CD4-positive, alpha-beta T cell (primary cell): ENCODE results near the gene TTC28. TPM values are rescaled to one million over a fixed set of nuclear protein-coding genes. Genes with fewer than 3 reads are reported as not detected.

Experiments
- ATAC-seq: fragments of 200-7000 bp; cut with Tn5 transposase; one replicate; pipeline ENCODE4 v1.10.0; 2022; ENCODE audit warnings: mild to moderate bottlenecking; ENCODE audit not compliant: poor library complexity
- CTCF ChIA-PET: fragments of 350-600 bp; sonication (Branson Sonifier 250); formaldehyde crosslinking; loops from one replicate; lab custom pipeline; 2021; ENCODE audit warnings: antibody characterized with exemption, inconsistent platforms; lab: Charles Lee
- POLR2A ChIA-PET: fragments of 350-600 bp; sonication (Branson Sonifier 250); formaldehyde crosslinking; loops from one replicate; lab custom pipeline; 2021; ENCODE audit warnings: antibody characterized with exemption, inconsistent platforms; lab: Charles Lee
- DNase-seq, 14 experiments: peaks; one replicate each; pipeline ENCODE4 v3.0.0-alpha.2; 2013 to 2020; ENCODE audit warnings: mixed read lengths in 2 of 14
- H3K27ac ChIP-seq, 2 donors: one replicate each; pipeline versions ENCODE4 v1.5.1 to v1.7.0; 2013; ENCODE audit warnings: low read length in 2 of 2, low read depth in 1 of 2, mild to moderate bottlenecking in 1 of 2
- H3K27me3 ChIP-seq, 2 experiments: 1 replicate in 1 of 2; 2 replicates in 1 of 2; pipeline versions ENCODE4 v1.6.1 to v1.7.0; 2013; ENCODE audit warnings: low read length in 2 of 2, control low read depth in 1 of 2, mild to moderate bottlenecking in 1 of 2, moderate library complexity in 1 of 2; ENCODE audit not compliant: insufficient read depth in 2 of 2, control insufficient read depth in 1 of 2
- H3K36me3 ChIP-seq: one replicate; pipeline ENCODE4 v1.6.1; 2013; ENCODE audit warnings: low read length, control low read depth; ENCODE audit not compliant: insufficient read depth
- H3K4me1 ChIP-seq: one replicate; pipeline ENCODE4 v1.6.1; 2013; ENCODE audit warnings: low read length, control low read depth; ENCODE audit not compliant: insufficient read depth
- H3K4me3 ChIP-seq: one replicate; pipeline ENCODE4 v1.5.1; 2013; ENCODE audit warnings: mild to moderate bottlenecking, low read length, moderate library complexity
- H3K9me3 ChIP-seq, 2 experiments: 1 replicate in 1 of 2; 2 replicates in 1 of 2; pipeline versions ENCODE4 v1.6.1 to v1.7.0; 2013; ENCODE audit warnings: low read length in 2 of 2, mild to moderate bottlenecking in 2 of 2, control low read depth in 1 of 2, moderate library complexity in 1 of 2; ENCODE audit not compliant: control insufficient read depth in 1 of 2, insufficient read depth in 1 of 2
- H3K27ac Mint-ChIP-seq: one replicate; pipeline ENCODE4 v1.8.0; 2020; ENCODE audit warnings: mixed read lengths
- H3K27me3 Mint-ChIP-seq: one replicate; pipeline ENCODE4 v1.8.0; 2021; ENCODE audit warnings: mixed read lengths
- H3K36me3 Mint-ChIP-seq: one replicate; pipeline ENCODE4 v1.8.0; 2021; ENCODE audit warnings: low read depth, mixed read lengths
- H3K4me1 Mint-ChIP-seq: one replicate; pipeline ENCODE4 v1.8.0; 2021; ENCODE audit warnings: low read depth, mixed read lengths
- H3K4me3 Mint-ChIP-seq: one replicate; pipeline ENCODE4 v1.8.0; 2020; ENCODE audit warnings: mild to moderate bottlenecking, mixed read lengths
- H3K9me3 Mint-ChIP-seq: one replicate; pipeline ENCODE4 v1.8.0; 2020; ENCODE audit warnings: mixed read lengths
- CTCF ChIP-seq: fragments of 200-600 bp; IDR thresholded peaks from one replicate; pipeline ENCODE4 v1.8.0; 2022; ENCODE audit warnings: antibody characterized with exemption, mild to moderate bottlenecking
- intact Hi-C, 2 experiments: fragments of 100-400 bp; cut with DNase I in 1 of 2; cut with micrococcal nuclease in 1 of 2; formaldehyde crosslinking; loops; one replicate each; pipeline versions ENCODE4 v1.15.1 to v1.9.0; 2023 to 2025; cut with DNase I, micrococcal nuclease
- total RNA-seq, 174 experiments: library from RNA in 2 of 174; stranded (reverse) in 2 of 174; gene quantifications; one replicate each; pipeline ENCODE4 v1.2.3 and lab custom pipeline; 2021 to 2026

The TTC28 gene
- total RNA-seq, 2 experiments from 2014 or later: 4.6 to 5.7 TPM

- no peak overlapping the region for H3K27ac ChIP-seq
- peaks cover 0 to 8% of the 10 kb centered on the region in 2 experiments for H3K9me3 ChIP-seq
- Mint-ChIP-seq H3K4me3 (no peak overlapping the region), H3K4me1 (no peaks in the 10 kb centered on the region), H3K27me3 (no peaks in the 10 kb centered on the region), H3K27ac (no peak overlapping the region), H3K9me3 (peaks cover 5% of the 10 kb centered on the region), H3K36me3 (peaks cover 21% of the 10 kb centered on the region)
- no peaks in the 10 kb centered on the region for H3K4me1 ChIP-seq
- ChIA-PET CTCF (no interaction called here), POLR2A (no interaction called here)
- H3K4me3 ChIP-seq: no peak overlapping the region
- no peaks in the 10 kb centered on the region for H3K36me3 ChIP-seq
- no peak for TF ChIP-seq CTCF
- DNase-seq (no peak), ATAC-seq (no peak)
- no peaks in the 10 kb centered on the region for H3K27me3 ChIP-seq
- intact Hi-C loops: no loop called here
These were observed 318.7 kb downstream of the TTC28 start for GRCh38 chr22:28360939-28361338.

GRCh38 chr22:28358312-28358711 lies 321.3 kb downstream of the TTC28 start:
- no peak for TF ChIP-seq CTCF
- DNase-seq (no peak), ATAC-seq (no peak)
- peaks cover 0 to 5% of the 10 kb centered on the region in 2 experiments for H3K9me3 ChIP-seq
- H3K36me3 ChIP-seq: no peaks in the 10 kb centered on the region
- peaks cover 10% of the 10 kb centered on the region for H3K36me3 Mint-ChIP-seq
- no peaks in the 10 kb centered on the region for H3K27me3 ChIP-seq
- H3K4me3 ChIP-seq: no peak overlapping the region
- H3K4me3 Mint-ChIP-seq: no peak overlapping the region
- no peaks in the 10 kb centered on the region for H3K4me1 ChIP-seq
- peaks cover 5% of the 10 kb centered on the region for H3K9me3 Mint-ChIP-seq
- POLR2A ChIA-PET: no interaction called here
- intact Hi-C loops: no loop called here
- no peaks in the 10 kb centered on the region for H3K27me3 Mint-ChIP-seq
- H3K4me1 Mint-ChIP-seq: no peaks in the 10 kb centered on the region
- H3K27ac Mint-ChIP-seq: no peak overlapping the region
- CTCF ChIA-PET: no interaction called here
- no peak overlapping the region for H3K27ac ChIP-seq

- no peak for DNase-seq
- Histone ChIP-seq H3K27ac (no peak overlapping the region), H3K4me3 (no peak overlapping the region), H3K36me3 (no peaks in the 10 kb centered on the region), H3K27me3 (no peaks in the 10 kb centered on the region), H3K9me3 (no peaks in the 10 kb centered on the region), H3K4me1 (no peaks in the 10 kb centered on the region)
- Mint-ChIP-seq H3K27ac (no peak overlapping the region), H3K4me1 (no peaks in the 10 kb centered on the region), H3K36me3 (peaks cover 3% of the 10 kb centered on the region), H3K4me3 (no peak overlapping the region), H3K27me3 (no peaks in the 10 kb centered on the region), H3K9me3 (no peaks in the 10 kb centered on the region)
- ChIA-PET CTCF (no interaction called here), POLR2A (no interaction called here)
- no peak for ATAC-seq
- no peak for TF ChIP-seq CTCF
- intact Hi-C loops: no loop called here
These were observed 322.4 kb downstream of the TTC28 start for GRCh38 chr22:28357193-28357592.
